ENCODE measurements around the gene MSLN.
"Not testable (repeated sequence)": the region's sequence is repeated elsewhere in the genome, so short reads cannot be mapped to it uniquely, and the experiment has no call there.

MSLN gene

DNA sequence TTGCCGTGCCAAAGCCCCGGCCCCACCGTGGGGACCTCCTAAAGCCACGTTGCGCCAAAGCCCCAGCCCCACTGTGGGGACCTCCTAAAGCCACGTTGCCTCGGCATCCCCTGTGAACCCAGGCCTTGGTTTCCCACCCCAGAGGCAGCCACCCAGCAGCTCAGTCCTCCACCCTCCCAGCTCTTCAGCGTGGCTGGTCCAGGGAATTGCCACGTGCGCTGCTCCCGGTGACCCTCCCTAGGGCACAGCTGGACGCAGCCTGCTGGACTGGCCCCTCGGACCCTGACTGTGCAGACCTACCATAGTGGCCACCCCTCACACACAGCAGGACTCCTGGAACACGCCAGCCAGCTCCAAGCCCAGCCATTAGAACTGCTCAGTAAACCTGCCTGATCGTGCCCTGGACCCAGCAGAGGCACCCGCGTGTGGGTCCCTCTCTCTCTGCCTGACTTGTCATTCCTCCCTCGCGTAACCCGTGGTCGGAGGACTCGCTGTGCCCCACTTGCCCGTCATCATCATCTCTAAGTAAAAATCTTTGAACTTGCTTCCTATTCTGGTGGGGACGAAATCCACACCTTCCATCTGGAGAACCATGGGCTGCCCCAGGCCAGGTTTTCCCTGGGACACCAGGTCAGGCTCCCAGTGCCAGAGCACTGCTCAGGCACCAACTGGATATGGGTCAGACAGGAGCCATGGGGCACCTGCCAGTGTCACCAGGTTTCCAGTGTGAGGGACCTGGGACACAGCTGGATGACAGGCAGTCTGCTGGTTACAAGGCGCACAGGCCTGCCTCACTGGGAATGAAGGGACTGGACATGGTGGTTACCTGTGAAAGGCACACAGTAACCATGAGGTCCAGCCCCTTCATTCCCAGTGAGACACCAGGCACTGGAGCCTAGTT is 25.3 kb upstream of the MSLN start:
- DNase-seq (ENCODE audit: low read depth, low spot score): no peak

DNA sequence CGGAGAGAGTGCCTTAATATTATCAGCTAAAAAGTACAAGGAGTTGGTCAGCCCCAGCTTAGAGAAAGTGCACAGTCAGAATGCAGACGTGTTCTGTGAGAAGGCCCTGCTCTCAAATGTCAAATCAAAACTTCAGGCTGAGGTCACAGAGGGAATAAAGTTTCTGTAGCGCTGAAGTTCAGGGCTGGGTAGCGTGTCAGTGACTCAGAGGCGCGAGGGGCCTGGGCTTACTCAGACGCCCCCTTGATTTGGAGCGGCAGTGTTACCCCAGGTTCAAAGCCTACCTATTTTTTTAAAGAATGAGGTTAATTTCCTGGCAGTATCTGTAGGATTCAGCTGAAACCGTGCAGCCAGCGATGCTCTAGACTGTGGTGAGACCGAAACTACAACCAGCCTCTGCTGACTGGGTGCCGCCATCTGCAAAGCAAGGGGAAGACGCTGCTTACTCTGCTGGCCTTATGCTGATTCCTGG is 24.5 kb upstream of the MSLN start:
- no peak for DNase-seq (ENCODE audit: low read depth, low spot score)

DNA sequence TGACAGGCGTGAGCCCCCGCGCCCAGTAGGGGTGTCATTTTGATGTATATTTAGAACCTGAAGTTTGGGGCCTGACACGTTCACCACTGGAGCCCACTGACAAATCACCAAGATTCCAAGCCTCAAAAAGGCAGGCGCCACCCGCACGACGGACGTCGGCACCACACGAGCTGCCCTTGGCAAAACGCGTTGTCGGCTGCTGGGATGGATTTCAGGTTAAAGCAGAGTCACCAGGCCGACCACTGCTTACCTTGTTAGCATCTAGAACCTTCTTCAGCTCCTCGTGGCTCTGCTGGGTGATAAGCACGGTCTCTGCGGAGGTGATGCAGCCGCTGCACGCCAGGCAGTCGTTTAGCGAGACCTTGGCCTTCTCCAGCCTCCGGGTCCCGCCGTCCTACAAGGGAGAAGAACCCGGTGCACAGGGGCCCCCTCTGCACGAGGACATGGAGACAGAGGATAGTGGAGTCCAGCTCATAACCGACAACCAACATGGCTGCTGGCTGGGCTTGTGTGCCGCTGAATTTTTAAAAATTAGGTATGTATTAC is 23.5 kb upstream of the MSLN start:
- no peak for DNase-seq (ENCODE audit: low read depth, low spot score)

GRCh38 chr16:739560-740458 is 20.7 kb upstream of the MSLN start:
- no peak for DNase-seq (ENCODE audit: low read depth, low spot score)

GRCh38 chr16:740459-740763 is 20.1 kb upstream of the MSLN start:
- no peak for DNase-seq (ENCODE audit: low read depth, low spot score)

DNA sequence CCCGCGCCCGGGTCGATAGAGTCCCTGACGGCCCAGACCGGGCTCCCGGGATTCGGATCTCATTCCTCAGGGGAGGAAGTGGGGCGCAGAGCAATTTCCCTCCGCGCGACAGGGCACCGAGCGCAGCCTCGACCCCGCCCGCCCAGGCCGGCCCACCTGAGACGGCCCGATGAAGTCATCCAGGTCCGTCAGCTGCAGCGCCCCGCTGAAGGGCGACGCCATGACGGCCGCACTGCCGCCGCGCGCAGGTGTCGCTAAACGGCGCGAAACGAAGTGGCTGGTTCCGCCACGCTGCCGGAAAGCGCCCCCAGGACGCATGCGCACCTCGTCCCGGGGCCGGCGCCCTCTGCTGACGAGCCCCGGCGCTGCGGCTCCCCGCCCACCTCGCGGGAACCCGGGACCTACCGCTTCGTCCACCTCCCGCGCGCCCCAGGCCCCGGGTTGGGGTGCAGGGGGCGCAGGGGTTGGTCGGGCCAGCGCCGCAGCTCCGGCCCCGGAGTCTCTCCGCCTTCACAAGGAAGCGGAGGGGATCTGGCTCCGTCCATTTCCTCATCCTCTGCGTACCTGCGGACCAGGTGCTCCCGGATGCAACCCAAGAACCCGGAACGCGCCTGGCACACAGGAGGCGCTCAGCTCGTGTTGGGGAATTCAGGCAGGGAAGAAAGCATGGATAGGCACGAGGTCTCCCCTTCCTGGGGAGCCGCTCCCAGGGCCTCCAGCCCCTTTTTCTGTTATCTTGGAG is 19.6 kb upstream of the MSLN start, which contains the start of gene CIAO3:
Gene CIAO3, minus strand, starts transcription at position 234 of the 742 bp plus-strand sequence. Its CDS starts 12 bp downstream, at position 222.
- DNase-seq (ENCODE audit: low read depth, low spot score): peak; percentile 76

DNA sequence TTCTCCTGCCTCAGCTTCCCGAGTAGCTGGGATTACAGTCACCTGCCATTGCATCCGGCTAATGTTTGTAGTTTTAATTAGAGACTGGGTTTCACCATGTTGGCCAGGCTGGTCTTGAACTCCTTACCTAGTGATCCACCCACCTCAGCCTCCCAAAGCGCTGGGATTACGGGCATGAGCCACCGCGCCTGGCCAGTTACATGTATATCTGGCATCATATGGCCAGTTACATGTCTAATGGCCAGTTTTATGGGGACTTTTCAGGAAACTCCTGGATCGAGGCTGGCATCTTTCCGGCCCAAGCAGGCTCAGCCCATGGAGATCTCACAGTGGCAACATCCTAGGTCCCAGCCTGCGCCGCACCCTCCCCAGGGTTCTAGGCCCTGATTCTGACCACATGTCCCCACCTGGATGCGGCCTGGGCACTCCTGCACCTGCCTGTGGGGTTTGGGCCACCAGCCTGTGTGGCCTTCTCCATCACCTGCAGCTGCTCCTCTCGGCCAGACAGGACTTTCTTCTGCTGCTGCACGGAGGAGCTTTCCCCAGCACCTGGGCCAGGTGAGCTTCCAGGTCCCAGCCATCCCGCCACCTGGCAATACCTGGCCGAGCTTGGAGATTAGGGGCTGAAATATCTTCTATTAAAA is 18.4 kb upstream of the MSLN start:
- no peak for DNase-seq (ENCODE audit: low read depth, low spot score)

GRCh38 chr16:742894-743293 is 17.6 kb upstream of the MSLN start:
- not testable (repeated sequence) for DNase-seq (ENCODE audit: low read depth, low spot score)

DNA sequence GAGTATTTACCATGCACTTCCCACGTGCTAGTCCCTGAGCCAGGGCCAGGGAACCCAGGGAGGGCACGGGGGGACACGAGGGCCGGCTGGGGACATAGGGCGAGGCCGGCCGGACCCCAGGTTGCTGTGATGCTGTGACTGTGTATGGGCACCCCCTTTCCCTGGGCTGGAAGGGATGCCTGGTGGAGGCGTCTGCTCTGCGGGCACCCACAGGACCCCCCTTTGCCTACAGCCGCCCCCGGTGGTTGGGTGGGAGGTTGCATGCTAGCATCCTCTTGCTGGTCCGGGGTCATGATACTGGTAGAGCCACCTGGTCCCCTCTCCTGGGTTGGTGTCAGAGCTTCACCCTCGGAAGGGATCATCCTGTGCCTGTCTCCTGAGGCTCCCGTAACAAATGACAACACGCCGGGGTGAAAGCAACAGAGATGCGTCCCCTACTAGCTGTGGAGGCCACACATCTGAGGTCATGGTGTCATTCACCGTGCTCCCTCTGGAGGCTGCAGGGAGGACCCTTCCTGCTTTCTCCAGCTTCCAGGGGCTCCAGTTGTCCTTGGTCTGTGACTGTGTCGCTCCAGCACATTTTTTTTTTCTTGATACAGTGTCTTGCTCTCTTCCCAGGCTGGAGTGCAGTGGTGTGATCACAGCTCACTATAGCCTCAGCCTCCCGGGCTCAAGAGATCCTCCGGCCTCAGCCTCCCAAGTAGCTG is 16.6 kb upstream of the MSLN start:
- no peak for DNase-seq (ENCODE audit: low read depth, low spot score)

- no peak for DNase-seq (ENCODE audit: low read depth, low spot score)
Observed at GRCh38 chr16:745739-746138, 14.8 kb upstream of the MSLN start.

DNA sequence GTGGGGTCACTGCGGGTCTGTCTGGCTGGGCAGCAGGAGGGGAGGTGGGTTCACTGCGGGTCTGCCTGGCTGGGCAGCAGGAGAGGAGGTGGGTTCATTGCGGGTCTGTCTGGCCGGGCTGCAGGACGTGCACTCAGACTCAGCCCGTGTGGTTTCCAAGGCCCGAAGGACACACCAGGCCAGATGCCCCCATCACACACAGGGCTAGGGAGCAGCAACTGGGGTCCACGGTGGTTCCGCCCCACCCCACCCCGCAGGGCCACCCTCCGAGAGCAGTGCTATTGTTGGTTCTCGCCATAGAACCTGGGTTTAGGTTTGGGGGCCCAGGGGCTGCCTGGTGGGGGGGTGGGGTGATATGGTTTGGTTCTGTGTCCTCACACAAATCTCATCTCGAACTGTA is 13.9 kb upstream of the MSLN start:
- no peak for DNase-seq (ENCODE audit: low read depth, low spot score)

DNA sequence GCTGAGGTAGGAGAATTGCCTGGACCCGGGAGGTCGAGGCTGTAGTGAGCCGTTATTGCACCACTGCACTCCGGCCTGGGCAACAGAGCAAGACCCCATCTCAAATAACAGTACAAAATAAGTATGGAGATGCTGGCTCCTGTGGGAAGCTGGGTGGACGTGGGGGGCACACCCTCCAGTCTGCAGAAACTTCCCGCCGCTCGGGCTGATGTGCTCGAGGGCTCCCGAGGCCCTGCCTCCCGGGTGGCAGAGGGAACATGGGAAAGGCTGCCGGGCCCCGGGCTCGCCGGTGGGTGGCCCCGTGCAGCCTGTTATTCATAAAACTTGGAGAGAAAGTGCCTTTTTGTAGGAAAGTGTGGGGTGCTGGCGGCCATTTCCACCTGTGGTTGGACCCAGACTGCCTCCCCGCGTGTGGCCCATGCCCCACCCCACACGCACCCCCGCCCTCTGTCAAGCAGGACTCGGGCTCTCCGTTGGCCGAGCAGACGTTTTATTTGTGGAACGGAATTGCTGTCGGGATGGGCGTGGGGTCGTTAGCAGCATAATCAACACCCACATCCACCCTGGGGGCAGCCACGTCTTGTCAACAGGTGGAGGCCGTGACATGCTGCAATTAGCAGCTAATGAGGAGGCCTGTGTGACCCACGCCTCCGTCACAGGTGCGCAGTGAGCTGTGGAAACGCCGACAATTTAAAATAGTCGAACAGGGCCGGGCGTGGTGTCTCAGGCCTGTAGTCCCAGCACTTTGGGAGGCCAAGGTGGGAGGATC is 12.4 kb upstream of the MSLN start:
- no peak for DNase-seq (ENCODE audit: low read depth, low spot score)

- no peak for DNase-seq (ENCODE audit: low read depth, low spot score)
Observed at GRCh38 chr16:749010-749409, 11.5 kb upstream of the MSLN start.

DNA sequence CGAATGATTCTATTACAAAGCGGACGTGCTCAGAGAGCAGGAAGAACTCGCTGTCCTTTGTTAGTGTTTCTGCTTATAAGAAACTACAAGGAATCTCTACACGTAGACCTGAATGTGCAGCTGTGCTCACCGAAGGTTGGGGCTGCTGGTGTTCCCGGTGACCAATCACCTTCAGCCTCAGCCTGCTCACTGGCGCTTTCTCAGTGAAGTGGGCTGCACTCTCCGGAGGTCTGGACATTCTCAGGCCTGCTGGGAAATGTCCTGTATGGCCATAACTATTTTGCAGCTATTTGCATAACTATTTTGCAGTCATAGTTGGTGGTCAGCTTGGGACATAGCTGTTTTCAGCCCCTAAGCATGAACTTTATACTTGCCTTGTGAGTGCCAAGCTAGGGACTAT is 10.0 kb upstream of the MSLN start:
- DNase-seq (ENCODE audit: low read depth, low spot score): no peak

- no peak for DNase-seq (ENCODE audit: low read depth, low spot score)
Observed at GRCh38 chr16:751152-752006, 9.2 kb upstream of the MSLN start.

- no peak for DNase-seq (ENCODE audit: low read depth, low spot score)
Observed at GRCh38 chr16:752007-752312, 8.6 kb upstream of the MSLN start.

GRCh38 chr16:754121-754607 is 6.4 kb upstream of the MSLN start:
- DNase-seq (ENCODE audit: low read depth, low spot score): not testable (repeated sequence)

DNA sequence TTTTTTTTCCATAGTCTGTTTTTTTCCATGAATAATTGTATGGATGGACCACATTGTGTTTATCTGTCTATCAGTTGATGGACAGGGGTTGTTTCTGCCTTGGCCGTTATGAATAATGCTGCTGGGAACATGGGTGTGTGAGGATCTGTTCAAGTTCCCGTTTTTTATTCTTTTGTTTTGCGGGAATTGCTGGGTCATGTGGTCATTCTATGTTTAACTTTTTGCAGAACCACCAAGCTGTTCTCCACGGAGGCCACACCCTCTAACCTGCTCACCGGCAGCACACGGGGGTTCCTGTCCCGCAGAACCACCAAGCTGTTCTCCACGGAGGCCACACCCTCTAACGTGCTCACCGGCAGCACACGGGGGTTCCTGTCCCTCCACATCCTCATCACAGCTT is 5.9 kb upstream of the MSLN start:
- DNase-seq (ENCODE audit: low read depth, low spot score): no peak

DNA sequence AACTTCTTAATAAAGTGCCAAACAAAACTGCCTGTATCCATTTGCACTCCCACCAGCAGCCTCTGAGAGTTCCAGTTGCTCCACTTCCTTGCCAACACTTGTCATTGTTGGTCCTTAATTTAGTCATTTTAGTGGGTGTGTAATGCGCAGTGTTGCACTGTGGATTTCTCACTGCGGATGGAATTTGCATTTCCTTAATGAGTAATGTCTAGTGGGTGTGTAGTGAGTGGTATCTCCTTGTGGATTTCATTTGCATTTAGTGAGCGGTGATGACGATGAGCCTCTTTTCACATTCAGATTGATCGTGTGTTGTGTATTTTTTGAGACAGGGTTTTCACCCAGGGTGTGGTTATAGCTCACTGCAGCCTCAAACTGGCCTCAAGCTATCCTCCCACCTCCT is 4.1 kb upstream of the MSLN start:
- DNase-seq (ENCODE audit: low read depth, low spot score): no peak
